ENCODE results near the gene AKAP7.

The AKAP7 gene

GRCh38 chr6:131199568-131200272 lies 64.5 kb downstream of the AKAP7 start:
- TF ChIP-seq, protein P1, sequence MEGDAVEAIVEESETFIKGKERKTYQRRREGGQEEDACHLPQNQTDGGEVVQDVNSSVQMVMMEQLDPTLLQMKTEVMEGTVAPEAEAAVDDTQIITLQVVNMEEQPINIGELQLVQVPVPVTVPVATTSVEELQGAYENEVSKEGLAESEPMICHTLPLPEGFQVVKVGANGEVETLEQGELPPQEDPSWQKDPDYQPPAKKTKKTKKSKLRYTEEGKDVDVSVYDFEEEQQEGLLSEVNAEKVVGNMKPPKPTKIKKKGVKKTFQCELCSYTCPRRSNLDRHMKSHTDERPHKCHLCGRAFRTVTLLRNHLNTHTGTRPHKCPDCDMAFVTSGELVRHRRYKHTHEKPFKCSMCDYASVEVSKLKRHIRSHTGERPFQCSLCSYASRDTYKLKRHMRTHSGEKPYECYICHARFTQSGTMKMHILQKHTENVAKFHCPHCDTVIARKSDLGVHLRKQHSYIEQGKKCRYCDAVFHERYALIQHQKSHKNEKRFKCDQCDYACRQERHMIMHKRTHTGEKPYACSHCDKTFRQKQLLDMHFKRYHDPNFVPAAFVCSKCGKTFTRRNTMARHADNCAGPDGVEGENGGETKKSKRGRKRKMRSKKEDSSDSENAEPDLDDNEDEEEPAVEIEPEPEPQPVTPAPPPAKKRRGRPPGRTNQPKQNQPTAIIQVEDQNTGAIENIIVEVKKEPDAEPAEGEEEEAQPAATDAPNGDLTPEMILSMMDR (IDR thresholded peaks at IDR 0.05; ENCODE audit: borderline replicate concordance, control extremely low read depth, extremely low read depth, insufficient read depth, missing control alignments): peak; percentile 76
- in situ Hi-C loops (cut with MboI; ENCODE audit: low sequenced_read_pairs, unreplicated experiment): loop anchor here (10.0 kb wide), 1 partner anchor 325 kb away; no protein-coding TSS in a partner anchor
- peak; percentile 60 for DNase-seq (ENCODE audit: low spot score)

GRCh38 chr6:131205481-131206244 lies 70.4 kb downstream of the AKAP7 start:
- TF ChIP-seq, protein P1 (IDR thresholded peaks at IDR 0.05; ENCODE audit: borderline replicate concordance, control extremely low read depth, extremely low read depth, insufficient read depth, missing control alignments): no peak
- DNase-seq (ENCODE audit: low spot score): no peak
- in situ Hi-C loops (cut with MboI; ENCODE audit: low sequenced_read_pairs, unreplicated experiment): loop anchor here (10.0 kb wide), 1 partner anchor 319 kb away; no protein-coding TSS in a partner anchor

DNA sequence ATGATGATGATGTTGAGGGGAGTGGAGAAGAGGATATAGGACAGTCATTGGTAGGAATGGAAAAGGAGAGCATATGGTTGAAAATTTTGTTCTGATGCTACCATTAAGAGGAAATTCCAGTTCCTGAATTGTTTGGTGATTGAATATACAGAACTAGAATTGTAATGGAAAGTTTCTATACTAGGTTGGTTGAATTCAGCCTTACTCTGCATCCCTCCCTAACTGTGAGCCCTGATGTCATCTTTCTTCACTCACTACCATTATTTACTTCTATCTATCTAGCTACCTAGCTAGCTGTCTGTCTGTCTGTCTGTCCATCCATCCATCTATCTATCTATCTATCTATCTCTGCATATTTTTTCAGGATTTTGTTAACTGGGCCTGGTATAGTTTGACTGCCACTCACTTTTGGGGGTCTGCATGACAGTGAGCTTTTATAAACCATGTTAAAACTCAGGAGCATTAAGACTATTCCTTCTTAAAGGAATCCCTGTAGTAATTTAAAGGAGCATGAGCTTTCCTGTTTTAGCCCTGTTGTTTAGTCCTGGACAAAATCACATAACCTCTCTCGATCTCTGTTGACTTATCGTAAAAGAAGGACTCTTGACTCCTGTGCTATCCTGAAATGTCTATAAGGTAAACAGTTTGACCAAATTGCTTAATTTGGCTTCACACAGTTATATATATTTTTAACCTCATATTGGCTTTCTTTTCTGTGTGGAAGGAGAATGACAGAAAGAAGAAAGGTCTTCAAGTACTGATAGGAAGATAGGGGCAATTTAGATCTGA lies 71.4 kb downstream of the AKAP7 start:
- TF ChIP-seq, protein P1 (IDR thresholded peaks at IDR 0.05; ENCODE audit: borderline replicate concordance, control extremely low read depth, extremely low read depth, insufficient read depth, missing control alignments): no peak
- no peak for DNase-seq (ENCODE audit: low spot score)
- in situ Hi-C loops (cut with MboI; ENCODE audit: low sequenced_read_pairs, unreplicated experiment): loop anchor here (10.0 kb wide), 1 partner anchor 318 kb away; no protein-coding TSS in a partner anchor

DNA sequence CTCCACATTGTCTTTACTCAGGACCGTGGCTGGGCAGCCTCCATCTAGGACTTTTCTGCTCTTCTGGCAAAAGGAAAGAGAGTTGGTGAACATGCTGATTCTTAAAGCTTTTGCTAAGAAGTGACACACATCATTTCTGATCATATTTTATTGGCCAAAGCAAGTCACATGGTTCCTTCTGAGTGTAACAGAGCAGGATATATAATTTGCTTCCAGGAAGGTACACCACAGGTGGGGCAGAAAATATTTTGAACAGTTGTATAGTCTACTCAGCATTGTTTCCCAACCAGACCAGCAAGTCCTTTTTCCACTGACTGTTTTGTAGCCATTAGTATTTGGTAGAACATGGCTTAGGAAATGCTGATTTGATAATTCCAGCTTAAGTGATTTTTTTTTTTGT lies 73.5 kb downstream of the AKAP7 start:
- no peak for DNase-seq (ENCODE audit: low spot score)
- TF ChIP-seq, protein P1 (IDR thresholded peaks at IDR 0.05; ENCODE audit: borderline replicate concordance, control extremely low read depth, extremely low read depth, insufficient read depth, missing control alignments): no peak
- in situ Hi-C loops (cut with MboI; ENCODE audit: low sequenced_read_pairs, unreplicated experiment): loop anchor here (10.0 kb wide), 1 partner anchor 316 kb away; no protein-coding TSS in a partner anchor

GRCh38 chr6:131210469-131210868 lies 75.2 kb downstream of the AKAP7 start:
- in situ Hi-C loops (cut with MboI; ENCODE audit: low sequenced_read_pairs, unreplicated experiment): no loop called here

More at GRCh38 chr6:131210469-131210868, 75.2 kb downstream of the AKAP7 start:
- no peak for DNase-seq (ENCODE audit: low spot score)
- TF ChIP-seq, protein P1 (IDR thresholded peaks at IDR 0.05; ENCODE audit: borderline replicate concordance, control extremely low read depth, extremely low read depth, insufficient read depth, missing control alignments): no peak
